Activated CD4-positive, alpha-beta T cell treated with anti-CD3 and anti-CD28 coated beads, Interleukin-2, amount 50 U/mL, for 24 hours (primary cell): Measurements from ENCODE around the gene SOCS1.

Source experiments
- DNase-seq, 2 donors: peaks; one replicate each; pipeline ENCODE4 v3.0.0-alpha.2; 2020; ENCODE audit warnings: low read depth in 1 of 2, low spot score in 1 of 2

The SOCS1 gene

DNA sequence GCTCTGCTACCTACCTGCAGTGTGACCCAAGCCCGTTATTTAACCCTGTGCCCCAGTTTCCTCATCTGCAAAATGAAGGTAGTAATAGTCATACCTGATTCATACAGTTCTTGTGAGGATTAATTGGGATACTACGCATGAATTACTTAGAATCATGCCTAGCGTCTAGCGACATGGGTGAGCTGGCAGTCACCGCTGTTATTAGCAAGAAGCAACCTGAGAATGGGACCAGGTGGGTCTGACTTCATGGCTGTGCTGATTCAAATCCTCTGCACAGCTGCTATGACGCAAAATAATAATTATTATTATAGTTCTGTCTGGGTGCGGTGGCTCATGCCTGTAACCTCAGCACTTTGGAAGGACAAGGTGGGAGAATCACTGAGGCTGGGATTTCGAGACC, 7.9 kb downstream of the SOCS1 start:
- DNase-seq = no peak

DNA sequence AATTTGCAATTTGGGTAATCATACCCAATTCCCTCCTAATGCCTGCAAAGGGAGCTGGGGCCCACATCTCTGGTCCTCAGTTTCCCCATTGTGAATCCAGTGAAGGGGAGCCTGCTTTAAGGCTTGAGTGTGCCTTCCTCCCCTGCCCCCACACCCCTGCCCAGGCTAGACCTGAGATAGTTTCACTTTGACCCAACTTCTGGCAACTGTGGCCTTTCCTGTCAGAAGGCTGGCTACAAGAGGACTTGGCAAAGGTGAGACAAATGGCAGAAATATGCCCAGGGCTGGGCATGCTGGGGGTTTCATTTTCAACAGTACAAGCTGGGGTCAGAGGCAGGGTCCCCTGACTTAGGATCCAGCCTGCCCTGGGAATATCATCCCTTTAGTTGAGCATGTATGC, 10.0 kb downstream of the SOCS1 start:
- no peak for DNase-seq

- DNase-seq = no peak
Measured at GRCh38 chr16:11245222-11245737, 10.7 kb downstream of the SOCS1 start.

- no peak for DNase-seq
Measured at GRCh38 chr16:11242658-11243057, 13.3 kb downstream of the SOCS1 start.

DNA sequence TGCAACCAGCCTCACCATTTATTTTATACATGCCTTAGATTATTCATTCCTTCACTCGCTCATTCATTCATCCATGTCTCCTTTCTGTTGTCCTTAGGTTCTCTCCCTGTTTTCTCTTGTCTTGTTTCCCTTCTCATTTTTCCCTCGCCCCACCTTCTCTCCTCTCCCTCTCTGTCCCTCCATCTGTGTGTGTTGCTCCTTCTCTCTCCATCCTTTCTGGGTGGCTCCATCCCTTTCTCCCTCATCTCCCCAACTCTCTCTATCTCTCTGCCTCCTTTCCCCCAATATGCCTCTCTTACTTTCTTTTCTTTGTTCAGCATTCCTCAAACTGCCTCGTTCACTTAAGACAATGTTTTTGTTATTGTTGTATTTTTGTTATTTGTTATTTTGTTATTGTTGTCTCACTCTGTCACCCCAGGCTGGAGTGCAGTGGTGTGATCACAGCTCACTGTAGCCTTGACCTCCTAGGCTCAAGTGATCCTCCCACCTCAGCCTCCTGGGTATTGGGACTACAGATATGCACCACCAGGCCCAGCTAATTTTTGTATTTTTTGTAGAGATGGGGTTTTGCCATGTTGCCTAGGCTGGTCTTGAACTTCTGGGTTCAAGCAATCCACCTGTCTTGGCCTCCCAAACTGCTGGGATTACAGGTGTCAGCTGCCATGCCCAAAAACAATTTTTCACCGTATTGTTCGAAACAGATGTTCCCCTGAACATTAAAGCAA, 14.4 kb downstream of the SOCS1 start:
- DNase-seq = no peak

DNA sequence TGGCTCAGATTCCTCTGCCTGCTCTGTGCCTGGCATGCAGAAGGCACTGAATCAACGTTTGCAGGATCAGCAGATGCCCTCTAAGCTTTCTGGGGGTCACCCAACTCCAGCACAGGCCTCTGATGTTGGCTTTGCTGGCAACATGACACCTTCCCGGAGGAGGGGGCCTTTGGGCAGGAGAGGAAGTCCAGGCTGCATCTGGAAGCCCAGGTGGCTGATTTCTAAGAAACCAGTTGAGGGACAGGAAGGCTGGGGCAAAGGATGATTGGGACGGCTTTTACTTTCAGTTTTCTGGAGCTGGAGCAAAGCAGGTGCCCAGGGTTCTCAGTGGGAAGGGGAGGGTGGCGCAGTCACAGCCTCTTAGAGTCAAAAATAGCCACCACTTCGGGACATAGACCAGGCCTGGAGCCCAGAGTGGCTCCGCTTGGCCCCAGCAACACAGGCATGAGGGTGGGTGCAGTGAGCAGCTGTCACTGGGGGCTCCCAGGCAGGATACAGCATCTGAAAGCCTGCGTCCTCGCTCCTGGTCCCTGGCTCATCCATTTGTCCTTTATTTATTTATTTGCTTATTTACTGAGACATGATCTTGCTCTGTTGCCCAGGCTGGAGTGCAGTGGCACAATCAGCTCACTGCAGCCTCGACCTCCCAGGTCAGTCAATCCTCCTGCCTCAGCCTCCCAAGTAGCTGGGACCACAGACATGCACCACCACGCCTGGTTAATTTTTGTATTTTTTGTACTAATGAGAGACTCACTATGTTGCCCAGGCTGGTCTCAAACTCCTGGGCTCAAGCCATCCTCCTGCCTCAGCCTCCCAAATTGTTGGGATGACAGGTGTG, 15.1 kb downstream of the SOCS1 start:
- no peak for DNase-seq

GRCh38 chr16:11239644-11240632, 16.1 kb downstream of the SOCS1 start:
- no peak for DNase-seq

- no peak for DNase-seq
Measured at GRCh38 chr16:11238272-11239202, 17.5 kb downstream of the SOCS1 start.

GRCh38 chr16:11236461-11237254, 19.3 kb downstream of the SOCS1 start:
- no peak for DNase-seq

- no peak for DNase-seq
Measured at GRCh38 chr16:11235703-11235991, 20.4 kb downstream of the SOCS1 start.

- no peak for DNase-seq
Measured at GRCh38 chr16:11234884-11235702, 20.9 kb downstream of the SOCS1 start.

DNA sequence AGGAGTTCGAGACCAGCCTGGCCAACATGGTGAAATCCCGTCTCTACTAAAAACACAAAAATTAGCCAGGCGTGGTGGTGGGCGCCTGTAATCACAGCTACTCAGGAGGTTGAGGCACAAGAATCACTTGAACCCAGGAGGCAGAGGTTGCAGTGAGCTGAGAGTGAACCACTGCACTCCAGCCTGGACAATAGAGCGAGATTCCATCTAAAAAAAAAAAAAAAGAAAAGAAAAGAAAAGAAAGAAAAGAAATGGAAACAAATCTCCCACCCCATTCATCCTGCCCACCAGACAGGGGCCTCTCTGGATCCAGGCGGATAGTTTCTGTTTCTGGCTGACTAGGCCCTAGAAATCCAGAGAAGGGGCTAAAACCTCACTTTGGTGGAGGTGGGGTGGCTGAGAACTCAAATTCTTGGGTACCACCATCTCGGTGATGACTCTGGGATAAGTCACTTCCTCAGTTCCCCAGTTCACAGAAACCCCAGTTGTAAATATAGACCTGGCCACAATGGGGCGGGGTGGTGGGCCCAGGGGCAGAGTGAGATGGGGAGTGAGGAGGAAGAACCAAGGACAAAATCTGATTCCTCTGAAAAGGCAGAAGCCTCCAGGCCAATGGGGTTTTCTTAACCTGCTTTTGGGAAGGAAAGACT, 22.2 kb downstream of the SOCS1 start:
- peak; percentile 50 to 73 for DNase-seq

- DNase-seq = peak; percentile 79 to 85
Measured at GRCh38 chr16:11232852-11233726, 22.9 kb downstream of the SOCS1 start.

DNA sequence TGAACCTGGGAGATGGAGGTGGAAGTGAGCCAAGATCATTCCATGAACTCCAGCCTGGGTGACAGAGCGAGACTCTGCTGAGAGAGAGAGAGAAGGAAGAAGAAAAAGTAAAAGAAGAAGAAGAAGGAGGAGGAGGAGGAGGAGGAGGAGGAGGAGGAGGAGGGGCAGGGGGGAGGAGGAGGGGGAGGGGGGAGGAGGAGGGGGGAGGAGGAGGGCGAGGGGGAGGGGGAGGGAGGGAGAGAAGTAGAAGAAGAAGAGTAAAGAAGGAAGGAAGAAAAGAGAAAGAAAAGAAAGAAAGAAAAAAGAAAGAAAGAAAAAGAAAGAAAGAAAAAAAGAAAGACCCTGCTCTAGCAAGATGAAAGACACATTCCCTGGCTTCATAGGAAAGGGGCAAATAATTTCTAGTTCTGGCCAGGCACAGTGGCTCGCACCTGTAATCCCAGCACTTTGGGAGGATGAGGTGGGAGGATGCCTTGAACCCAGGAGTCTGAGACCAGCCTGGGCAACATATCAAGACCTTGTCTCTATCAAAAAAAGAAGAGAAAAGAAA, 23.6 kb downstream of the SOCS1 start:
- DNase-seq = no peak

- DNase-seq = no peak
Measured at GRCh38 chr16:11231367-11231970, 24.5 kb downstream of the SOCS1 start.

DNA sequence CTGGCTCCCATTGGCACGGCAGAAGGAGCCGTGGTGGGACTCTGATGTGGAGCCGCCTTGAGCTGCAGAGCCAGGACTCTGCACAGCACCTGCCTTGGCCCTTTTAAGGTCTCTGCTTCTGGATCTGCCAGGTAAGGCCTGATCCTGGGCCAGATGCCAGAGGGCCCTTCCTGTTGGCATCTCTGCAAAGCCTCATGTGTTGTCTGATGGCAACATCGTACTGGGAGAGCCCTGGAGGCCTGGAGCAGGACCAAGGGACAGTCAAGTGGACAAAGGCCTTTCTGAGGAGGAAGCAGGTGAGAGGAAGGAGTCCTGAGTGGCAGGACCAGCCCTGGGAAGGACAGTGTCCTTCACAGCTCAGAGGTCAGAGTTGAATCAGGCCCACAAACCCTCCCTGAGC, 26.1 kb downstream of the SOCS1 start:
- no peak for DNase-seq
